Measurements from ENCODE around the gene AGPAT3.

AGPAT3 gene

GRCh38 chr21:43853851-43854772 lies 10.9 kb upstream of the AGPAT3 start:
- H3K9me3 ChIP-seq (ENCODE audit: low read length): no peaks in the 10 kb centered on the region
- H3K27ac ChIP-seq (ENCODE audit: low read depth, low read length): no peak overlapping the region

GRCh38 chr21:43854773-43855633 lies 10.0 kb upstream of the AGPAT3 start:
- Histone ChIP-seq H3K36me3 (ENCODE audit: insufficient read depth, low read length) (no peaks in the 10 kb centered on the region), H3K27ac (ENCODE audit: low read depth, low read length) (no peak overlapping the region), H3K4me1 (ENCODE audit: insufficient read depth, low read length) (peaks cover 1% of the 10 kb centered on the region), H3K9ac (ENCODE audit: low read length) (no peak overlapping the region), H3K4me3 (ENCODE audit: low read depth in 1 of 2, low read length in 2 of 2) (no peak overlapping the region), H3K9me3 (ENCODE audit: low read length) (no peaks in the 10 kb centered on the region), H3K27me3 (ENCODE audit: control insufficient read depth in 1 of 2, insufficient read depth in 2 of 2, low read length in 2 of 2) (no peaks in the 10 kb centered on the region)

More at GRCh38 chr21:43853851-43854772, 10.9 kb upstream of the AGPAT3 start:
- H3K4me1 ChIP-seq (ENCODE audit: insufficient read depth, low read length): no peaks in the 10 kb centered on the region
- H3K27me3 ChIP-seq (ENCODE audit: control insufficient read depth in 1 of 2, insufficient read depth in 2 of 2, low read length in 2 of 2): no peaks in the 10 kb centered on the region
- H3K36me3 ChIP-seq (ENCODE audit: insufficient read depth, low read length): no peaks in the 10 kb centered on the region
- no peak overlapping the region for H3K9ac ChIP-seq (ENCODE audit: low read length)
- H3K4me3 ChIP-seq (ENCODE audit: low read depth in 1 of 2, low read length in 2 of 2): no peak overlapping the region

GRCh38 chr21:43855955-43856354 lies 9.1 kb upstream of the AGPAT3 start:
- peaks cover 10% of the 10 kb centered on the region for H3K4me1 ChIP-seq (ENCODE audit: insufficient read depth, low read length)
- H3K9me3 ChIP-seq (ENCODE audit: low read length): no peaks in the 10 kb centered on the region
- no peaks in the 10 kb centered on the region for H3K27me3 ChIP-seq (ENCODE audit: control insufficient read depth in 1 of 2, insufficient read depth in 2 of 2, low read length in 2 of 2)
- no peak overlapping the region for H3K27ac ChIP-seq (ENCODE audit: low read depth, low read length)
- no peak overlapping the region for H3K4me3 ChIP-seq (ENCODE audit: low read depth in 1 of 2, low read length in 2 of 2)
- no peak overlapping the region for H3K9ac ChIP-seq (ENCODE audit: low read length)
- H3K36me3 ChIP-seq (ENCODE audit: insufficient read depth, low read length): no peaks in the 10 kb centered on the region

- no peak overlapping the region for H3K9ac ChIP-seq (ENCODE audit: low read length)
- no peaks in the 10 kb centered on the region for H3K36me3 ChIP-seq (ENCODE audit: insufficient read depth, low read length)
- H3K27ac ChIP-seq (ENCODE audit: low read depth, low read length): no peak overlapping the region
- H3K27me3 ChIP-seq (ENCODE audit: control insufficient read depth in 1 of 2, insufficient read depth in 2 of 2, low read length in 2 of 2): no peaks in the 10 kb centered on the region
- H3K9me3 ChIP-seq (ENCODE audit: low read length): no peaks in the 10 kb centered on the region
- H3K4me3 ChIP-seq (ENCODE audit: low read depth in 1 of 2, low read length in 2 of 2): no peak overlapping the region
- H3K4me1 ChIP-seq (ENCODE audit: insufficient read depth, low read length): peaks cover 10% of the 10 kb centered on the region
Measured at GRCh38 chr21:43858806-43859648, 6.0 kb upstream of the AGPAT3 start.

- no peak overlapping the region for H3K4me3 ChIP-seq (ENCODE audit: low read depth in 1 of 2, low read length in 2 of 2)
- no peaks in the 10 kb centered on the region for H3K27me3 ChIP-seq (ENCODE audit: control insufficient read depth in 1 of 2, insufficient read depth in 2 of 2, low read length in 2 of 2)
- no peak overlapping the region for H3K27ac ChIP-seq (ENCODE audit: low read depth, low read length)
- H3K9me3 ChIP-seq (ENCODE audit: low read length): no peaks in the 10 kb centered on the region
- no peaks in the 10 kb centered on the region for H3K36me3 ChIP-seq (ENCODE audit: insufficient read depth, low read length)
- H3K4me1 ChIP-seq (ENCODE audit: insufficient read depth, low read length): peaks cover 10% of the 10 kb centered on the region
- no peak overlapping the region for H3K9ac ChIP-seq (ENCODE audit: low read length)
Measured at GRCh38 chr21:43859747-43860214, 5.2 kb upstream of the AGPAT3 start.

GRCh38 chr21:43861706-43862105 lies 3.3 kb upstream of the AGPAT3 start:
- Histone ChIP-seq H3K9ac (ENCODE audit: low read length) (no peak overlapping the region), H3K27ac (ENCODE audit: low read depth, low read length) (no peak overlapping the region), H3K9me3 (ENCODE audit: low read length) (no peaks in the 10 kb centered on the region), H3K36me3 (ENCODE audit: insufficient read depth, low read length) (no peaks in the 10 kb centered on the region), H3K4me3 (ENCODE audit: low read depth in 1 of 2, low read length in 2 of 2) (no peak overlapping the region), H3K27me3 (ENCODE audit: control insufficient read depth in 1 of 2, insufficient read depth in 2 of 2, low read length in 2 of 2) (no peaks in the 10 kb centered on the region), H3K4me1 (ENCODE audit: insufficient read depth, low read length) (peaks cover 15% of the 10 kb centered on the region)

- Histone ChIP-seq H3K36me3 (ENCODE audit: insufficient read depth, low read length) (no peaks in the 10 kb centered on the region), H3K4me3 (ENCODE audit: low read depth in 1 of 2, low read length in 2 of 2) (peak overlapping the region; percentile 47 to 71), H3K9ac (ENCODE audit: low read length) (no peak overlapping the region), H3K9me3 (ENCODE audit: low read length) (no peaks in the 10 kb centered on the region), H3K27me3 (ENCODE audit: control insufficient read depth in 1 of 2, insufficient read depth in 2 of 2, low read length in 2 of 2) (no peaks in the 10 kb centered on the region), H3K27ac (ENCODE audit: low read depth, low read length) (peak overlapping the region; percentile 13), H3K4me1 (ENCODE audit: insufficient read depth, low read length) (peaks cover 36% of the 10 kb centered on the region)
Measured at GRCh38 chr21:43864313-43864961, 586 bp upstream of the AGPAT3 start.

GRCh38 chr21:43865540-43866259 lies 677 bp downstream of the AGPAT3 start:
- Histone ChIP-seq H3K27me3 (ENCODE audit: control insufficient read depth in 1 of 2, insufficient read depth in 2 of 2, low read length in 2 of 2) (no peaks in the 10 kb centered on the region), H3K9ac (ENCODE audit: low read length) (peak overlapping the region; percentile 27)

GRCh38 chr21:43866260-43866629 lies 1.2 kb downstream of the AGPAT3 start:
- Histone ChIP-seq H3K9me3 (ENCODE audit: low read length) (no peaks in the 10 kb centered on the region), H3K4me1 (ENCODE audit: insufficient read depth, low read length) (peaks cover 31% of the 10 kb centered on the region), H3K27ac (ENCODE audit: low read depth, low read length) (peak overlapping the region; percentile 86), H3K36me3 (ENCODE audit: insufficient read depth, low read length) (no peaks in the 10 kb centered on the region), H3K27me3 (ENCODE audit: control insufficient read depth in 1 of 2, insufficient read depth in 2 of 2, low read length in 2 of 2) (no peaks in the 10 kb centered on the region), H3K4me3 (ENCODE audit: low read depth in 1 of 2, low read length in 2 of 2) (peak overlapping the region; percentile 63 to 77), H3K9ac (ENCODE audit: low read length) (peak overlapping the region; percentile 27)

More at GRCh38 chr21:43865540-43866259, 677 bp downstream of the AGPAT3 start:
- no peaks in the 10 kb centered on the region for H3K9me3 ChIP-seq (ENCODE audit: low read length)
- H3K27ac ChIP-seq (ENCODE audit: low read depth, low read length): peak overlapping the region; percentile 86
- H3K4me1 ChIP-seq (ENCODE audit: insufficient read depth, low read length): peaks cover 32% of the 10 kb centered on the region
- H3K4me3 ChIP-seq (ENCODE audit: low read depth in 1 of 2, low read length in 2 of 2): peak overlapping the region; percentile 63 to 77
- no peaks in the 10 kb centered on the region for H3K36me3 ChIP-seq (ENCODE audit: insufficient read depth, low read length)
